Neural cell (in vitro differentiated cells): ENCODE measurements around the gene USO1. TPM values are rescaled to one million over a fixed set of nuclear protein-coding genes. Genes with fewer than 3 reads are reported as not detected.

Experiments
- H2AFZ ChIP-seq: fragments of 200-600, 300-800 bp; sonication (generic), shearing (Covaris generic); 2 replicates; pipeline ENCODE4 v1.6.0; 2014; ENCODE audit warnings: low read depth, mild to moderate bottlenecking, antibody characterized with exemption, low read length, moderate library complexity
- H3F3A ChIP-seq: fragments of 200-600 bp; shearing (Covaris generic); 2 replicates; pipeline ENCODE4 v1.6.1; 2016; ENCODE audit warnings: mild to moderate bottlenecking, moderate library complexity, mixed read lengths, antibody characterized with exemption, low read length; ENCODE audit not compliant: insufficient read depth, poor library complexity, severe bottlenecking
- H3K27ac ChIP-seq: fragments of 200-600, 300-800 bp; sonication (generic), shearing (Covaris generic); 2 replicates; pipeline ENCODE4 v1.5.1; 2014; ENCODE audit warnings: mild to moderate bottlenecking, low read length, moderate library complexity
- H3K27me3 ChIP-seq: fragments of 300-800, 200-600 bp; sonication (generic), shearing (Covaris generic); 2 replicates; pipeline ENCODE4 v1.6.0; 2014; ENCODE audit warnings: mild to moderate bottlenecking, low read depth, low read length, moderate library complexity; ENCODE audit not compliant: insufficient read depth
- H3K36me3 ChIP-seq: fragments of 300-800, 200-600 bp; sonication (generic), shearing (Covaris generic); 2 replicates; pipeline ENCODE4 v1.5.1; 2014; ENCODE audit warnings: mild to moderate bottlenecking, antibody characterized with exemption, low read length, moderate library complexity; ENCODE audit not compliant: insufficient read depth
- H3K4me2 ChIP-seq: fragments of 300-800, 200-600 bp; sonication (generic), shearing (Covaris generic); 2 replicates; pipeline ENCODE4 v1.6.0; 2014; ENCODE audit warnings: mild to moderate bottlenecking, low read length
- H3K4me3 ChIP-seq: fragments of 300-800, 200-600 bp; sonication (generic), shearing (Covaris generic); 2 replicates; pipeline ENCODE4 v1.5.1; 2014; ENCODE audit warnings: mild to moderate bottlenecking, low read length, moderate library complexity
- H3K79me2 ChIP-seq: fragments of 200-600 bp; shearing (Covaris generic); replicated peaks from 2 replicates; pipeline ENCODE4 v1.6.0; 2014; ENCODE audit warnings: mild to moderate bottlenecking, low read length, moderate library complexity; ENCODE audit not compliant: insufficient read depth
- H3K9ac ChIP-seq: fragments of 300-800, 200-600 bp; sonication (generic), shearing (Covaris generic); 2 replicates; pipeline ENCODE4 v1.6.1; 2016; ENCODE audit warnings: mild to moderate bottlenecking, low read length, mixed read lengths
- H3K9me2 ChIP-seq: fragments of 200-600 bp; shearing (Covaris generic); 2 replicates; pipeline ENCODE4 v1.6.1; 2016; ENCODE audit warnings: mild to moderate bottlenecking, low read length, mixed read lengths; ENCODE audit not compliant: insufficient read depth
- H3K9me3 ChIP-seq: fragments of 200-600, 300-800 bp; sonication (generic), shearing (Covaris generic); 2 replicates; pipeline ENCODE4 v1.6.1; 2016; ENCODE audit warnings: mild to moderate bottlenecking, mixed run types, low read length, moderate library complexity, mixed read lengths
- H4K20me1 ChIP-seq: fragments of 200-600 bp; shearing (Covaris generic); 2 replicates; pipeline ENCODE4 v1.6.1; 2016; ENCODE audit warnings: mild to moderate bottlenecking, mixed run types; ENCODE audit not compliant: insufficient read depth
- CTCF ChIP-seq: fragments of 450-650 bp; IDR thresholded peaks from 2 replicates; pipeline ENCODE4 v1.5.1; 2014; ENCODE audit warnings: antibody characterized with exemption, mild to moderate bottlenecking, moderate library complexity; ENCODE audit not compliant: poor library complexity, severe bottlenecking
- EP300 ChIP-seq: fragments of 450-650 bp; conservative IDR thresholded peaks from 2 replicates; pipeline ENCODE4 v1.6.1; 2014; ENCODE audit warnings: antibody characterized with exemption, mild to moderate bottlenecking, moderate library complexity; ENCODE audit not compliant: poor library complexity, severe bottlenecking
- MXI1 ChIP-seq: fragments of 450-650 bp; conservative IDR thresholded peaks from 2 replicates; pipeline ENCODE4 v1.6.1; 2014; ENCODE audit warnings: antibody characterized with exemption, mild to moderate bottlenecking; ENCODE audit not compliant: poor library complexity, severe bottlenecking
- POLR2AphosphoS5 ChIP-seq: IDR thresholded peaks from 2 replicates; pipeline ENCODE4 v1.6.1; 2012
- RAD21 ChIP-seq: fragments of 450-650 bp; conservative IDR thresholded peaks from 2 replicates; pipeline ENCODE4 v1.6.1; 2014; ENCODE audit warnings: antibody characterized with exemption, mild to moderate bottlenecking, moderate library complexity
- SMC3 ChIP-seq: fragments of 450-650 bp; conservative IDR thresholded peaks from 2 replicates; pipeline ENCODE4 v1.6.1; 2014; ENCODE audit warnings: antibody characterized with exemption, mild to moderate bottlenecking, moderate library complexity; ENCODE audit not compliant: poor library complexity
- TAF1 ChIP-seq: IDR thresholded peaks from 2 replicates; pipeline ENCODE4 v1.6.1; 2012; ENCODE audit warnings: low read depth
- polyA plus RNA-seq: library from polyadenylated mRNA; depleted of rRNA; stranded (reverse); fragments of >200 nt; gene quantifications from 2 replicates; pipeline ENCODE4 v1.2.3, GENCODE V29; 2014
- TF ChIP-seq, protein P1 (sequence below): IDR thresholded peaks from 2 replicates; pipeline ENCODE4 v1.6.1; 2012; ENCODE audit warnings: borderline replicate concordance

Gene USO1
- polyA plus RNA-seq, 1 donor from 2014 or later, result 40.0 TPM

DNA sequence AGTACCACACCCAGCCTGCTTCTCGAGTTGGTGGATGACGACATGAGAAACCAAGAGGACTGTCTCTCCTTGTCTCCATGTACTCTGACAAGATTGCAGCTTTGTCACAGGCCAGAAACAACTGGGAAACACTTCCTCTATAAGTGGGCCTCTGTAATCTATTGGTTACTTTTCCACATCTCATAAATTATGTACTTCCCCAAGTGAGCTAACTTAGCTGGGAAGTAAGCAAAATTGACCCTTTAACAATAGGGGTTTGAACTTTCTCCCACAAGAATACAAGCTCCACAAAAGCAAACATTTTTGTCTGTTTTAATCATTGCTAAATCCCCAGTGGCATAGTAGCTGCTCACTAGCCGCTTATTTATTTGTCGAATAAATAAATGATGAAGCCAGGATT, 14.1 kb upstream of the USO1 start:
- H3K79me2 ChIP-seq, result no peaks in the 10 kb centered on the region
- H3K9ac ChIP-seq, result no peak overlapping the region

DNA sequence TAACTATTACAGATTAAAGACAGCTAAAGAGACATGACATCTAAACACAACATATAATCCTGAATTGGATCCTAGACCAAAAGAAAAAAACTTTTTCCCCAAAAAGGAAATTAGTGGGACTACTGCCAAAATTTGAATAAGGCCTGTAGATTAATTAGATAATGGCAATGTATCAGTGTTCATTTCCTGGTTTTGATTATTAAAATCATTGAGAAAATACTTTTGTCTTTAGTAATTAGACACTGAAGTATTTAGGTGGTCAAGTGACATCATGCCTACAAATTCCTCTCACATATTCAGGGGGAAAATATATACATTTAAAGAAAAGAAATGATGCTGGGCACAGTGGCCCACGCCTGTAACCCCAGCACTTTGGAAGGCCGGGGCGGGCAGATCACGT, 10.4 kb upstream of the USO1 start:
- no peaks in the 10 kb centered on the region for H3K36me3 ChIP-seq
- TF ChIP-seq EP300 (no peak), CTCF (no peak), TAF1 (no peak), RAD21 (no peak), POLR2AphosphoS5 (no peak)
- TF ChIP-seq, protein P1, sequence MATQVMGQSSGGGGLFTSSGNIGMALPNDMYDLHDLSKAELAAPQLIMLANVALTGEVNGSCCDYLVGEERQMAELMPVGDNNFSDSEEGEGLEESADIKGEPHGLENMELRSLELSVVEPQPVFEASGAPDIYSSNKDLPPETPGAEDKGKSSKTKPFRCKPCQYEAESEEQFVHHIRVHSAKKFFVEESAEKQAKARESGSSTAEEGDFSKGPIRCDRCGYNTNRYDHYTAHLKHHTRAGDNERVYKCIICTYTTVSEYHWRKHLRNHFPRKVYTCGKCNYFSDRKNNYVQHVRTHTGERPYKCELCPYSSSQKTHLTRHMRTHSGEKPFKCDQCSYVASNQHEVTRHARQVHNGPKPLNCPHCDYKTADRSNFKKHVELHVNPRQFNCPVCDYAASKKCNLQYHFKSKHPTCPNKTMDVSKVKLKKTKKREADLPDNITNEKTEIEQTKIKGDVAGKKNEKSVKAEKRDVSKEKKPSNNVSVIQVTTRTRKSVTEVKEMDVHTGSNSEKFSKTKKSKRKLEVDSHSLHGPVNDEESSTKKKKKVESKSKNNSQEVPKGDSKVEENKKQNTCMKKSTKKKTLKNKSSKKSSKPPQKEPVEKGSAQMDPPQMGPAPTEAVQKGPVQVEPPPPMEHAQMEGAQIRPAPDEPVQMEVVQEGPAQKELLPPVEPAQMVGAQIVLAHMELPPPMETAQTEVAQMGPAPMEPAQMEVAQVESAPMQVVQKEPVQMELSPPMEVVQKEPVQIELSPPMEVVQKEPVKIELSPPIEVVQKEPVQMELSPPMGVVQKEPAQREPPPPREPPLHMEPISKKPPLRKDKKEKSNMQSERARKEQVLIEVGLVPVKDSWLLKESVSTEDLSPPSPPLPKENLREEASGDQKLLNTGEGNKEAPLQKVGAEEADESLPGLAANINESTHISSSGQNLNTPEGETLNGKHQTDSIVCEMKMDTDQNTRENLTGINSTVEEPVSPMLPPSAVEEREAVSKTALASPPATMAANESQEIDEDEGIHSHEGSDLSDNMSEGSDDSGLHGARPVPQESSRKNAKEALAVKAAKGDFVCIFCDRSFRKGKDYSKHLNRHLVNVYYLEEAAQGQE, result no peak
- no peaks in the 10 kb centered on the region for H3K9me3 ChIP-seq
- H3K4me3 ChIP-seq, result no peak overlapping the region
- H3K27me3 ChIP-seq, result no peaks in the 10 kb centered on the region
- H3F3A ChIP-seq, result no peaks in the 10 kb centered on the region
- no peak overlapping the region for H3K4me2 ChIP-seq
- no peaks in the 10 kb centered on the region for H3K79me2 ChIP-seq
- H3K9ac ChIP-seq, result no peak overlapping the region
- no peak overlapping the region for H2AFZ ChIP-seq
- H3K9me2 ChIP-seq, result no peaks in the 10 kb centered on the region
- H4K20me1 ChIP-seq, result no peaks in the 10 kb centered on the region
- H3K27ac ChIP-seq, result no peak overlapping the region

More for the DNA sequence above, 14.1 kb upstream of the USO1 start:
- Histone ChIP-seq H3K27me3 (no peaks in the 10 kb centered on the region), H3K27ac (no peak overlapping the region), H3K36me3 (no peaks in the 10 kb centered on the region), H4K20me1 (no peaks in the 10 kb centered on the region), H3K4me2 (no peak overlapping the region), H2AFZ (no peak overlapping the region), H3K9me2 (no peaks in the 10 kb centered on the region), H3K4me3 (no peak overlapping the region), H3F3A (no peaks in the 10 kb centered on the region), H3K9me3 (no peaks in the 10 kb centered on the region)
- TF ChIP-seq TAF1, result no peak
- no peak for TF ChIP-seq POLR2AphosphoS5
- no peak for TF ChIP-seq EP300
- no peak for TF ChIP-seq RAD21
- TF ChIP-seq SMC3, result no peak
- TF ChIP-seq, protein P1, result no peak
- no peak for TF ChIP-seq MXI1
